GM10266 (cell line): Measurements from ENCODE around the gene PTGES3.
"Not testable (repeated sequence)": the region's sequence is repeated elsewhere in the genome, so short reads cannot be mapped to it uniquely, and the experiment has no call there.

ENCODE experiments used
- DNase-seq: peaks from one replicate; pipeline ENCODE4 v3.0.0; 2012; ENCODE audit errors: extremely low spot score
- CTCF ChIP-seq: IDR thresholded peaks from 2 replicates; pipeline ENCODE4 v1.5.1; 2012; ENCODE audit warnings: mild to moderate bottlenecking, low read depth; ENCODE audit not compliant: control insufficient read depth, insufficient read depth; ENCODE audit errors: missing control alignments

PTGES3 gene

GRCh38 chr12:56716933-56717880 lies 29.1 kb upstream of the PTGES3 start:
- no peak for DNase-seq
- TF ChIP-seq CTCF, result no peak

- no peak for DNase-seq
- TF ChIP-seq CTCF, result no peak
Observed at GRCh38 chr12:56716458-56716857, 28.4 kb upstream of the PTGES3 start.

GRCh38 chr12:56715798-56716197 lies 27.7 kb upstream of the PTGES3 start:
- TF ChIP-seq CTCF, result no peak

GRCh38 chr12:56714431-56714929 lies 26.4 kb upstream of the PTGES3 start:
- TF ChIP-seq CTCF, result no peak
- no peak for DNase-seq

More at GRCh38 chr12:56715798-56716197, 27.7 kb upstream of the PTGES3 start:
- DNase-seq, result no peak

- TF ChIP-seq CTCF, result no peak
- no peak for DNase-seq
Observed at GRCh38 chr12:56713345-56713744, 25.3 kb upstream of the PTGES3 start.

- no peak for DNase-seq
- TF ChIP-seq CTCF, result no peak
Observed at GRCh38 chr12:56709759-56710376, 21.8 kb upstream of the PTGES3 start.

GRCh38 chr12:56704522-56704921 lies 16.4 kb upstream of the PTGES3 start:
- DNase-seq, result not testable (repeated sequence)
